Measurements from ENCODE around the gene ACSL6.

The ACSL6 gene

DNA sequence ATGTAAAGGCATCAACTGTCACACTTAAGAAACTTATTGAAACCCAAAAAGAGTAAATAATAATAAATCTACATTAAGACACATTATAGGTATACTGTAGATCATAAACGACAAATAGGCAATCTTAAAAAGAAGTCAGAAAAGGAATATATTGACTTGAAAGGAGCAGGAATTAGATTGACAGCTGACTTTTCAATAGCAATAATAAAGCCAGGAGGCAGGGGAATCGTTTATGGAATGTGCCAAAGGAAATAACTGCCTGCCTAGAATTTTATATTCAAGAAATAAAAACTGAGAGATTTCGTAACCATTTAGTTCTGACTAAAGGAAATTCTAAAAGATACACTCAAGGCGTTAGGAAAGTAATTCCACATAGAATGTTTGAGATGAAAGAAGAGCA is 21.7 kb upstream of the ACSL6 start:
- Histone ChIP-seq H3K9me3 (ENCODE audit: control insufficient read depth, low read depth, low read length) (no peaks in the 10 kb centered on the region), H3K36me3 (ENCODE audit: control insufficient read depth, low read depth, low read length) (no peaks in the 10 kb centered on the region), H3K27me3 (ENCODE audit: control insufficient read depth, insufficient read depth, low read length) (no peaks in the 10 kb centered on the region), H3K4me1 (ENCODE audit: control insufficient read depth, low read depth, low read length) (no peaks in the 10 kb centered on the region), H3K9ac (ENCODE audit: low read length) (no peak overlapping the region), H3K4me3 (ENCODE audit: low read length) (no peak overlapping the region), H3K27ac (ENCODE audit: low read length) (no peak overlapping the region)

DNA sequence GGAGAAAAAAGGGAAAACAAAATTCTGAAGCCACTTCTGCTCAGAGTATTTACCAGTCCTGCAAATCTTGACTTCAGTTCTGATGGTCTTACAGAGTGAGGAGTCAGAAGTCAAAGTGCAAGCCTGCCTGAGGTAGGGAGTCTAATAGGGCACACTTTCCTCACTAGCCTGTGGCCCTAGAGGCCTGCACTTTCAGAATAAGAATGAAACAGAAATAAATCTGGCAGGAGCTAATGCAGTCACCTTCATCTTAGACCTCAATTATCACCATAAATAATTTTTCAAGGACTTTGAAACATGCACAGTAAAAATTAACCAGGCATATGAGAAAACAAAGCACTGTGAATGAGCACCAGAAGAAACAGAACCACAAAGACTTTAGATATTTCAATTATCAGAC is 20.7 kb upstream of the ACSL6 start:
- Histone ChIP-seq H3K27me3 (ENCODE audit: control insufficient read depth, insufficient read depth, low read length) (no peaks in the 10 kb centered on the region), H3K4me1 (ENCODE audit: control insufficient read depth, low read depth, low read length) (no peaks in the 10 kb centered on the region), H3K9me3 (ENCODE audit: control insufficient read depth, low read depth, low read length) (no peaks in the 10 kb centered on the region)

DNA sequence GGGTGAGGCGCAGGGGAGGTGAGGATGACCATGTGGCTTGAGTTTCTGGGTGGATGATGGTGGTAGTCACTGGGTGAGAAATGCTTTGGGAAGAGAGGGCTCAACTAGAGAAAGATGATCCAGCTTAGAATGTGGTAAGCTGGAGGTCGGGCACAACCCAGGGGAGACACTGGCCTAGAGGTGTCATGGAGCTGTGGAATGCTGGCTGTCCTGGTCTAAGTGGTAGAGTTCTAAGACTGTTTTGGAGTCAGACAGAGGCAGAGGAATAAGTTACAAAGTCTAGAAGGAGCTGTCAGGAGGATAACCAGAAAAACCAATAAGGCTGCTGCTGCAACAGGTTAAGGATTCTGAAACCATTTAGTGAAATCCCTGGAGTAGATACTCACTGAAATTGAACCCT is 19.2 kb upstream of the ACSL6 start:
- H3K4me1 ChIP-seq (ENCODE audit: control insufficient read depth, low read depth, low read length), result no peaks in the 10 kb centered on the region
- no peaks in the 10 kb centered on the region for H3K27me3 ChIP-seq (ENCODE audit: control insufficient read depth, insufficient read depth, low read length)
- no peak overlapping the region for H3K4me3 ChIP-seq (ENCODE audit: low read length)
- H3K9ac ChIP-seq (ENCODE audit: low read length), result no peak overlapping the region
- H3K36me3 ChIP-seq (ENCODE audit: control insufficient read depth, low read depth, low read length), result no peaks in the 10 kb centered on the region
- no peaks in the 10 kb centered on the region for H3K9me3 ChIP-seq (ENCODE audit: control insufficient read depth, low read depth, low read length)
- no peak overlapping the region for H3K27ac ChIP-seq (ENCODE audit: low read length)

More for the DNA sequence above, 20.7 kb upstream of the ACSL6 start:
- Histone ChIP-seq H3K4me3 (ENCODE audit: low read length) (no peak overlapping the region), H3K27ac (ENCODE audit: low read length) (no peak overlapping the region), H3K36me3 (ENCODE audit: control insufficient read depth, low read depth, low read length) (no peaks in the 10 kb centered on the region), H3K9ac (ENCODE audit: low read length) (no peak overlapping the region)

DNA sequence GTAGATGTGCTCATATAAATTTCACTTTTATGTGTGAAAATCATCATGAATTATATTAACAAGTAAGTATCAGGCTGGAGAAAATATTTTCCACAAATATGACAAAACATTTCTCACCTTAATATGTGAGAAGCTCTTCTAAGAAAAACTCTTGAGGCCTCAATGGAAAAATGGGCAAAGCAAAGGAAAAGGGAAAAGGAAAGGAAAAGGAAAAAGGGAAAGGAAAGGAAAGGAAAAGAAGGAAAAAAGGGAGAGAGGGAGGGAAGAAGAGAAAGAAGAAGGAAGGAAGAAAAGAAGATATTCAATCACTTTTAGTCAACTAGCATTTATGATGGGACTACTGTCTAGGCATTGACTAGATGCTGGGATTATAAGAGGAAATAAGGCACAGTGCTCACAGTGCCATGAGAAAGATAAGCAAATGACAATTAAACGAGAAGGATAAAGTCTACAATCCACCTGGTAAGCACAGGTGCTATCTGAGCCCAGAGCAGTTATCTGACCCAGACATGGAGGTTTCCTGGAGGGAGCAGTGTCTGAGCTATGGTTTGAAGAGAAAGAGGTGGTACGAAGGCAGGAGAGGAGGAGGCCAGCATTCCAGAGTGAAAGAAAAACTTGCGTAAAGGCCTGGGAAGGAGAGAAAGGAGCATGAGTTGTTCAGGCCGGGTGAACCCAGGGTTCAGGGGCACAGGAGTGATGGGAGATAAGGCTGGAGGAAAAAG is 18.3 kb upstream of the ACSL6 start:
- Histone ChIP-seq H3K36me3 (ENCODE audit: control insufficient read depth, low read depth, low read length) (no peaks in the 10 kb centered on the region), H3K4me3 (ENCODE audit: low read length) (no peak overlapping the region), H3K27me3 (ENCODE audit: control insufficient read depth, insufficient read depth, low read length) (no peaks in the 10 kb centered on the region), H3K27ac (ENCODE audit: low read length) (no peak overlapping the region), H3K9ac (ENCODE audit: low read length) (no peak overlapping the region), H3K4me1 (ENCODE audit: control insufficient read depth, low read depth, low read length) (no peaks in the 10 kb centered on the region), H3K9me3 (ENCODE audit: control insufficient read depth, low read depth, low read length) (no peaks in the 10 kb centered on the region)

- H3K9ac ChIP-seq (ENCODE audit: low read length), result no peak overlapping the region
- no peaks in the 10 kb centered on the region for H3K27me3 ChIP-seq (ENCODE audit: control insufficient read depth, insufficient read depth, low read length)
- H3K4me3 ChIP-seq (ENCODE audit: low read length), result no peak overlapping the region
- no peaks in the 10 kb centered on the region for H3K4me1 ChIP-seq (ENCODE audit: control insufficient read depth, low read depth, low read length)
- H3K9me3 ChIP-seq (ENCODE audit: control insufficient read depth, low read depth, low read length), result no peaks in the 10 kb centered on the region
- H3K27ac ChIP-seq (ENCODE audit: low read length), result no peak overlapping the region
- H3K36me3 ChIP-seq (ENCODE audit: control insufficient read depth, low read depth, low read length), result no peaks in the 10 kb centered on the region
Observed at GRCh38 chr5:132027027-132027426, 15.6 kb upstream of the ACSL6 start.

- H3K36me3 ChIP-seq (ENCODE audit: control insufficient read depth, low read depth, low read length), result no peaks in the 10 kb centered on the region
- H3K9me3 ChIP-seq (ENCODE audit: control insufficient read depth, low read depth, low read length), result no peaks in the 10 kb centered on the region
- H3K4me3 ChIP-seq (ENCODE audit: low read length), result no peak overlapping the region
- H3K4me1 ChIP-seq (ENCODE audit: control insufficient read depth, low read depth, low read length), result no peaks in the 10 kb centered on the region
- H3K27me3 ChIP-seq (ENCODE audit: control insufficient read depth, insufficient read depth, low read length), result no peaks in the 10 kb centered on the region
- no peak overlapping the region for H3K27ac ChIP-seq (ENCODE audit: low read length)
- H3K9ac ChIP-seq (ENCODE audit: low read length), result no peak overlapping the region
Observed at GRCh38 chr5:132026516-132027008, 15.1 kb upstream of the ACSL6 start.

- Histone ChIP-seq H3K36me3 (ENCODE audit: control insufficient read depth, low read depth, low read length) (no peaks in the 10 kb centered on the region), H3K9me3 (ENCODE audit: control insufficient read depth, low read depth, low read length) (no peaks in the 10 kb centered on the region), H3K27me3 (ENCODE audit: control insufficient read depth, insufficient read depth, low read length) (no peaks in the 10 kb centered on the region), H3K4me1 (ENCODE audit: control insufficient read depth, low read depth, low read length) (no peaks in the 10 kb centered on the region), H3K9ac (ENCODE audit: low read length) (no peak overlapping the region), H3K4me3 (ENCODE audit: low read length) (no peak overlapping the region), H3K27ac (ENCODE audit: low read length) (no peak overlapping the region)
Observed at GRCh38 chr5:132025403-132025971, 14.0 kb upstream of the ACSL6 start.

DNA sequence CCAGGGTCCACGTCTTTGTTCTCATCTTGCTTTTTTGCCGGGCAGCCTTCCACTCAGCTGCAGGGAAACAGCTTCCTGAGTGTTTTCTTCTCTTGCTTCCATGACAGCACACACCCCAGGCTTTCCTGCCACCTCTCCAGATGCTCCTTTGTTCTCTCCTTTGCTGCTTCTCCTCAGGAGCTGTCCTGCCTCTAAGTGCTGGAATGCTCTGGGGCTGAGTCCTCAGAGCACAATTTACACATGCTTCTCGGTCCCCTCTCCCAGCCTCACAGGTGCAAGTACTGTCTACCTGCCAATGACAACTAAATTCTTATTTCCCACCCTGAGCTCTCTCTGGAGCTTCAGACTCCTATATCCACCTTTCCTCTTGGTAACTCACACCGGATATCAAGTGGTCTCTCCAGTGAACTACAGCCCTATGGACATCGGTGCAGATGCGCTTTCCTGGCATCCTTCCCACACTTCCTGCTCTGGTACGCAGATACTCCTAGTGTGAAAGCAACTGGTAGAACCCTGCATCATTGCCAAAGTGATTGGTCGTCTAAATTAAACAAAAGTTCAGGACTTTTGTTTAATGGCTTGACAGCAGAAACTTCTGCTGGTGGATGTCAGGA is 13.4 kb upstream of the ACSL6 start:
- Histone ChIP-seq H3K9me3 (ENCODE audit: control insufficient read depth, low read depth, low read length) (no peaks in the 10 kb centered on the region), H3K27me3 (ENCODE audit: control insufficient read depth, insufficient read depth, low read length) (no peaks in the 10 kb centered on the region), H3K36me3 (ENCODE audit: control insufficient read depth, low read depth, low read length) (no peaks in the 10 kb centered on the region), H3K4me1 (ENCODE audit: control insufficient read depth, low read depth, low read length) (no peaks in the 10 kb centered on the region), H3K27ac (ENCODE audit: low read length) (no peak overlapping the region), H3K4me3 (ENCODE audit: low read length) (no peak overlapping the region), H3K9ac (ENCODE audit: low read length) (no peak overlapping the region)

GRCh38 chr5:132024117-132024435 is 12.6 kb upstream of the ACSL6 start:
- no peaks in the 10 kb centered on the region for H3K4me1 ChIP-seq (ENCODE audit: control insufficient read depth, low read depth, low read length)
- no peak overlapping the region for H3K27ac ChIP-seq (ENCODE audit: low read length)
- H3K4me3 ChIP-seq (ENCODE audit: low read length), result no peak overlapping the region
- H3K36me3 ChIP-seq (ENCODE audit: control insufficient read depth, low read depth, low read length), result no peaks in the 10 kb centered on the region
- no peaks in the 10 kb centered on the region for H3K27me3 ChIP-seq (ENCODE audit: control insufficient read depth, insufficient read depth, low read length)
- H3K9me3 ChIP-seq (ENCODE audit: control insufficient read depth, low read depth, low read length), result no peaks in the 10 kb centered on the region
- no peak overlapping the region for H3K9ac ChIP-seq (ENCODE audit: low read length)

DNA sequence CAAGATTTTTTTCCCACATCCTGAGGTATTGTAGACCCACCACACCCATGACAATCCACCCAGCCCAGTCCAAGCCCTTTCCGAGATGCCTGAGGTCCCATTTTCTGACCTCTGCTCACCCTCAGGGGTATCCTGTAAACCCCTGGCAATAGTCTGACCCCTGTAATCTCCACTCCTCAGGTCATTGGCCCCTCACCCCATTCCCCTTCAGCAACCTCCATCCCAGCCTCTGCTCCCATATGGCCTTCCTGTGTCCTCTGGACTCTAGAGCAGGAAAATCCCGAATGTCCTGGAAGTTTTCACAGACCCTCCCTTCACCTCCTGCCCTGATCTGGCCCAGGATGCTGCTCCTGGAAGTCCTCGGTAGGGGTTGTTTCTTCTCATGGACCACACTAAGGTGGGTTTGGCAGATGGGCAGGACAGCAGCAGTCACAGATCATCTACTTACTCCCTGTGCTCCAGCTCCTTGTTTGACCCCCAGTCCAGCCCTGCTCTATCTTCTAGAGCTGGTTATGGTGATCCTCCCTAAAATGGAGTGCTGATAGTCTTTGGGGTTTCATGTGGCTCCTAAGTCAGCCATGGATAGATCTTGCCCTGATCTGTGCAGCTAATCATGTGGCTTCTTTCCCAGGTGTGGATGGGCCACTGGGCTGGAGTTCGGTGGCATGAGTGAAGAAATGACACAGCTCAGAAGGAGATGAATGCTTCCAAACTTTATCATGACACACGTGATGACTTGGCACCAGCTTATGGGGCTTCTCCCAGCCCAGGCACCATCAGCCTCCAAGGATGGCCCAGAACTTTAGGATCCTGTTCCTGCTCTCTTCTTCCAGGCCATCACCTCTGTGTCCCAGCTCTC is 12.0 kb upstream of the ACSL6 start:
- Histone ChIP-seq H3K4me1 (ENCODE audit: control insufficient read depth, low read depth, low read length) (no peaks in the 10 kb centered on the region), H3K27me3 (ENCODE audit: control insufficient read depth, insufficient read depth, low read length) (no peaks in the 10 kb centered on the region), H3K36me3 (ENCODE audit: control insufficient read depth, low read depth, low read length) (no peaks in the 10 kb centered on the region), H3K27ac (ENCODE audit: low read length) (no peak overlapping the region), H3K9ac (ENCODE audit: low read length) (no peak overlapping the region), H3K4me3 (ENCODE audit: low read length) (no peak overlapping the region), H3K9me3 (ENCODE audit: control insufficient read depth, low read depth, low read length) (no peaks in the 10 kb centered on the region)

DNA sequence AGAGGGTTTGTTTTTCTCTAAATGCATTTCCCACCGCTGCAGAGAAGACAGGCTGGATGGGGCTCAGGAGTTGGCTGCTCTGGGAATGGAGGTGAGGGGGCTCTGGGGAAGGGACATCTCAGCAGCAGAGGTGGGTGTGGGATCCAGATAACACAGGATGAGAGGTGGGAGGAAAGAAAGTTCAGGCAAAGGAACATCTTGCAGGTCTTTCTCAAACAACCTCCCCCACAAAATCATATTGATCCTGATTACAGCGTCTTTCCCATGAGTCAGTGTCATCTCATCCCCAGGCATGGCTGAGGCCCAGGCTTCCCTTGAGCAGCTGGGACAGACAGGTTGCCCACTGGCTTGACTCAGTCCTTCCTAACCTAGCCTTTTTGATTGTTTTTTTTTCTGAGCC is 11.3 kb upstream of the ACSL6 start:
- no peaks in the 10 kb centered on the region for H3K9me3 ChIP-seq (ENCODE audit: control insufficient read depth, low read depth, low read length)

More for the DNA sequence above, 11.3 kb upstream of the ACSL6 start:
- Histone ChIP-seq H3K4me3 (ENCODE audit: low read length) (no peak overlapping the region), H3K27ac (ENCODE audit: low read length) (no peak overlapping the region), H3K36me3 (ENCODE audit: control insufficient read depth, low read depth, low read length) (no peaks in the 10 kb centered on the region), H3K9ac (ENCODE audit: low read length) (no peak overlapping the region), H3K4me1 (ENCODE audit: control insufficient read depth, low read depth, low read length) (no peaks in the 10 kb centered on the region), H3K27me3 (ENCODE audit: control insufficient read depth, insufficient read depth, low read length) (no peaks in the 10 kb centered on the region)
